ENCODE data around the gene MCIDAS.

The MCIDAS gene

DNA sequence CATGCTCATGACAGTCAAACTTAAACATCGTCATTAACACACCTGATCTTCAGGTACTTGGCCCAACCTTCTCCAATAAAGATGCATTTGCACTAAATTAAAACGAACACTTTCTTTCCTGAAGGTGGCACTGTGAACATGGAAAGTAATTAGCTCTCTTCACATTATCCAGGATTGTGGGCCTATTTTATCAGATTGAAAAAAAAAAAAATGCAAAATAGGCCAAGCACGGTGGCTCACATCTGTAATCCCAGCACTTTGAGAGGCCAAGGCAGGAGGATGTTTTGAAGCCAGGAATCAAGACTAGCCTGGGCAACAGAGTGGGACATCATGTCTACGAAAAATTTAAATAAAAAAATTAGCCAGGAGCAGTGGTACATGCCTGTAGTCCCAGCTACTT is 39.7 kb downstream of the MCIDAS start:
- H3K27ac ChIP-seq (ENCODE audit: low read depth in 2 of 2, low read length in 2 of 2) = no peak overlapping the region
- no peak overlapping the region for H3K9ac ChIP-seq (ENCODE audit: low read depth in 1 of 2, low read length in 2 of 2)
- H3K4me1 ChIP-seq (ENCODE audit: control insufficient read depth in 2 of 2, insufficient read depth in 2 of 2, low read length in 2 of 2) = no peaks in the 10 kb centered on the region
- H3K9me3 ChIP-seq (ENCODE audit: control insufficient read depth in 2 of 2, low read length in 2 of 2) = no peaks in the 10 kb centered on the region
- H3K36me3 ChIP-seq (ENCODE audit: control insufficient read depth in 2 of 2, insufficient read depth in 2 of 2, low read length in 2 of 2) = no peaks in the 10 kb centered on the region
- H3K27me3 ChIP-seq (ENCODE audit: control insufficient read depth in 2 of 2, insufficient read depth in 2 of 2, low read length in 2 of 2) = peaks cover 16 to 18% of the 10 kb centered on the region in 2 donors
- no peak overlapping the region for H3K4me3 ChIP-seq (ENCODE audit: low read length in 2 of 2)

DNA sequence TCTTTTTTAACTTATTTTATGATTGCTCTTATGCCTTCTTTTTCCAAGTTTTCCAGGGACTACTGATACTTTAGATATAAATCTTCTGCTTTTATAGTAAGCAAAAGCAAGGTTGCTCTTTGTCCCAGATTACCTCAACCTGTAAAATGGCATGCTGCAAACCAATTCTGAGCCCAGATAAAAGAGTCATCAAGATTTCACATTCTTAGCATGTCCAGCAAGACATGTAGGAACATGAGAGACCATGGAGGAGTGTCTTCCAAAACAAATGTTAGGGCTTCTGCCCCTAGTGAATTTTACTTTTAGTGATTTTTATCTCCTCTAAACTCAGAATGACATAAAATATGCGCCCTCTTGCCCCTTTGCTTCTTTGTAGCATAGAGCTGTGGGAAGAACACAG is 47.1 kb downstream of the MCIDAS start:
- H3K36me3 ChIP-seq (ENCODE audit: control insufficient read depth in 2 of 2, insufficient read depth in 2 of 2, low read length in 2 of 2) = no peaks in the 10 kb centered on the region
- no peaks in the 10 kb centered on the region for H3K9me3 ChIP-seq (ENCODE audit: control insufficient read depth in 2 of 2, low read length in 2 of 2)
- H3K4me3 ChIP-seq (ENCODE audit: low read length in 2 of 2) = no peak overlapping the region
- H3K27ac ChIP-seq (ENCODE audit: low read depth in 2 of 2, low read length in 2 of 2) = no peak overlapping the region
- H3K4me1 ChIP-seq (ENCODE audit: control insufficient read depth in 2 of 2, insufficient read depth in 2 of 2, low read length in 2 of 2) = peaks cover 4 to 10% of the 10 kb centered on the region in 2 donors
- no peak overlapping the region for H3K9ac ChIP-seq (ENCODE audit: low read depth in 1 of 2, low read length in 2 of 2)
- H3K27me3 ChIP-seq (ENCODE audit: control insufficient read depth in 2 of 2, insufficient read depth in 2 of 2, low read length in 2 of 2) = peaks cover 19 to 25% of the 10 kb centered on the region in 2 donors

DNA sequence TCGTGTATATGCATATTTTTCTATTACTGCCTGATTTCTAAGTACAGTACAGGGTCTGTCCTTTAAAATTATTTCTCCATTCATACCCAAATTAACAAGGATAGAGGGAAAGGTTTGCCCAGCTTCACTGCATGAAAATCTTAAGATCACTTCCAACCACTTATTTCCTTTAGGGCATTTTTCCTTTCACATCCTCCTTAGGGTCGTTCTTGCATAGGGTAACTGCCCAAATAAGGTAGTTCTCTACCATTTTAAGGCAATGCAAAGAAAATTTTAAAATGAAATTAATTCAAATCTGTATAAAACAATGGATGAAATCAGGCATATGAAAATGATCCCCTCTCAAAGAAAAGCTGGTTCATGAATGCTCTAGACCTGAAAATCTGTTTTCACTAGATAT is 50.0 kb downstream of the MCIDAS start:
- Histone ChIP-seq H3K27me3 (ENCODE audit: control insufficient read depth in 2 of 2, insufficient read depth in 2 of 2, low read length in 2 of 2) (peaks cover 30 to 36% of the 10 kb centered on the region in 2 donors), H3K4me1 (ENCODE audit: control insufficient read depth in 2 of 2, insufficient read depth in 2 of 2, low read length in 2 of 2) (peaks cover 18 to 20% of the 10 kb centered on the region in 2 donors), H3K9me3 (ENCODE audit: control insufficient read depth in 2 of 2, low read length in 2 of 2) (no peaks in the 10 kb centered on the region), H3K36me3 (ENCODE audit: control insufficient read depth in 2 of 2, insufficient read depth in 2 of 2, low read length in 2 of 2) (no peaks in the 10 kb centered on the region), H3K9ac (ENCODE audit: low read depth in 1 of 2, low read length in 2 of 2) (peak overlapping the region in 1 of 2 donors; percentile 0), H3K27ac (ENCODE audit: low read depth in 2 of 2, low read length in 2 of 2) (no peak overlapping the region), H3K4me3 (ENCODE audit: low read length in 2 of 2) (no peak overlapping the region)

DNA sequence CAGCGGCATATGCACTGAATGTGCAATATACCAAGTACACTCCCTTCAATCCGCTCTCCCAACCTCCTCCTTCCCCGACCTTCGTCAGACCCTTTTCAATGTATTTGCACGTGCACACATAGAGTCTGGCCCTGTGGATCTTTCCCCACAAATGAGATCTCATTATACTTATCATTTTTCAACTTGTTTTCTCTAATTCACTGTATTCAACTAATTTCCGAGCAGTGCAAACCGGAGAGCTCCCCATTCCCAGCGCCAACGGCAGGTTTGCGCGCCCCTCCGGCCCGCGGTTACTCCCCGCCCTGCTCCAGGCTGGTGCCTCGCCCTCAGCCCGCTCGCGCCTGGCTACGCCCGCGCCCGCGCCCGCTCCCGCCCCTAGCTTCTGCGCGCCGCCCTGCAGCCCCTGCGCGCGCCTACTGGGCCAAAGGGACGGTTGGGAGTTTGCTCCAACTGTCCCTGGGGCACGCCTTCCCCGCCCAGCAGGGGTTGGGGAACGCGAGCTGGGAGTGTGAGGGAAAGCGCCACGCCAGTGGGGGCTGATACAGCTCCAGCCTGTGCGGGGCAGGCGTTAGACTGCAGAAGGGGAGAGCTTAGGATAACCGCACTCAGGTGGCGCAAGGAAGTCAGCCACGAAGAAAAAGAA is 50.8 kb downstream of the MCIDAS start:
- Histone ChIP-seq H3K4me1 (ENCODE audit: control insufficient read depth in 2 of 2, insufficient read depth in 2 of 2, low read length in 2 of 2) (peaks cover 20% of the 10 kb centered on the region in 2 donors), H3K9ac (ENCODE audit: low read depth in 1 of 2, low read length in 2 of 2) (peak overlapping the region in 1 of 2 donors; percentile 0), H3K36me3 (ENCODE audit: control insufficient read depth in 2 of 2, insufficient read depth in 2 of 2, low read length in 2 of 2) (no peaks in the 10 kb centered on the region), H3K4me3 (ENCODE audit: low read length in 2 of 2) (peak overlapping the region; percentile 46 to 68), H3K27ac (ENCODE audit: low read depth in 2 of 2, low read length in 2 of 2) (no peak overlapping the region), H3K9me3 (ENCODE audit: control insufficient read depth in 2 of 2, low read length in 2 of 2) (no peaks in the 10 kb centered on the region), H3K27me3 (ENCODE audit: control insufficient read depth in 2 of 2, insufficient read depth in 2 of 2, low read length in 2 of 2) (peaks cover 27 to 36% of the 10 kb centered on the region in 2 donors)

DNA sequence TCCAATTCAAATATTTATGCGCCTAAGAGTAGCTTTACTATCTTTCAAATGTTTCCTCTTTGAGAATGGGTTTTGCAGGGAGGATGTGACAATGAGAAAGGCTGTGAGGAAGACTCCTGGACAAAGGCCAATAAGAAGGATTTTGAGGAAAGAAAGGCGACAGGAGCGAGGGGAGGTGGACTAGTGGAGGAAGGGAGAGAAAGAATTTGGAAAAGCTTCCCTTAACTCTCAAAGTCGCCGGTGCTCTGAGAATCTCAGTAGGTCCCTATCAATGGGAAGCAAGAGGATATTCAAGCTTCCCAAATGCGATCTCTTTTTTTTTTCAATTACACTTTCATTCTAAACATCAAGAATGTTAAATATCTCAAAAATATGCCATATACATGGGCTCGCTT is 51.3 kb downstream of the MCIDAS start:
- Histone ChIP-seq H3K36me3 (ENCODE audit: control insufficient read depth in 2 of 2, insufficient read depth in 2 of 2, low read length in 2 of 2) (no peaks in the 10 kb centered on the region), H3K4me3 (ENCODE audit: low read length in 2 of 2) (peak overlapping the region; percentile 46 to 51), H3K27me3 (ENCODE audit: control insufficient read depth in 2 of 2, insufficient read depth in 2 of 2, low read length in 2 of 2) (peaks cover 27 to 36% of the 10 kb centered on the region in 2 donors)

DNA sequence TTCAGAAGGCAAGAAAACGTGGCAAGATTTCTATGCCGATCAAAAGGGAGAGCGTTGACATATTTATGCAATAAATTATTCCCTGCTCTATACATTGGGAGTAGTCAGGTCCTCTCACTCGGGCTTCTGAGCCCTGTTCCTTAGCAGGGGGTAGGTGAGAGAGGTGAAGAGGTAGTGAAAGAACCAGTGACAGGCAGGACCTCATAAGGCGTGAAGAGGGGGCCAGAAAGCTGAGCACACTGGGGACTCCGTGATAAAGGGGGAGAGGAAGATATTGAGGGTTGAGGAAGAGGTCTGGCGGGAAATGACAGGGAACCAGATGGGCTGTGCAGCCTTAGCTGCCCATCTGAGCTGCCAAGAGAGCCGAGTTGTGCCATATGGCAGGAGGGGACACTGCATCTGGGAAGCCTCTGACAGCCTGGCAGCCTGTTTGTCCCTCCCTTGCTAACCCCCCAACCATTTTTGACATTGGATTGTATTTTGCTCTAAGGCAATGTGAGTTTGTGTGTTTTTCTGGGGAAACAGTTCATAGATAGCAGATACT is 53.4 kb downstream of the MCIDAS start:
- Histone ChIP-seq H3K27ac (ENCODE audit: low read depth in 2 of 2, low read length in 2 of 2) (no peak overlapping the region), H3K9me3 (ENCODE audit: control insufficient read depth in 2 of 2, low read length in 2 of 2) (no peaks in the 10 kb centered on the region), H3K9ac (ENCODE audit: low read depth in 1 of 2, low read length in 2 of 2) (peak overlapping the region in 1 of 2 donors; percentile 28), H3K4me3 (ENCODE audit: low read length in 2 of 2) (peak overlapping the region; percentile 59 to 75), H3K36me3 (ENCODE audit: control insufficient read depth in 2 of 2, insufficient read depth in 2 of 2, low read length in 2 of 2) (no peaks in the 10 kb centered on the region), H3K4me1 (ENCODE audit: control insufficient read depth in 2 of 2, insufficient read depth in 2 of 2, low read length in 2 of 2) (peaks cover 20% of the 10 kb centered on the region in 2 donors), H3K27me3 (ENCODE audit: control insufficient read depth in 2 of 2, insufficient read depth in 2 of 2, low read length in 2 of 2) (peaks cover 27 to 33% of the 10 kb centered on the region in 2 donors)

More for the DNA sequence above, 51.3 kb downstream of the MCIDAS start:
- H3K4me1 ChIP-seq (ENCODE audit: control insufficient read depth in 2 of 2, insufficient read depth in 2 of 2, low read length in 2 of 2) = peaks cover 20% of the 10 kb centered on the region in 2 donors
- H3K9ac ChIP-seq (ENCODE audit: low read depth in 1 of 2, low read length in 2 of 2) = no peak overlapping the region
- no peak overlapping the region for H3K27ac ChIP-seq (ENCODE audit: low read depth in 2 of 2, low read length in 2 of 2)
- H3K9me3 ChIP-seq (ENCODE audit: control insufficient read depth in 2 of 2, low read length in 2 of 2) = no peaks in the 10 kb centered on the region

DNA sequence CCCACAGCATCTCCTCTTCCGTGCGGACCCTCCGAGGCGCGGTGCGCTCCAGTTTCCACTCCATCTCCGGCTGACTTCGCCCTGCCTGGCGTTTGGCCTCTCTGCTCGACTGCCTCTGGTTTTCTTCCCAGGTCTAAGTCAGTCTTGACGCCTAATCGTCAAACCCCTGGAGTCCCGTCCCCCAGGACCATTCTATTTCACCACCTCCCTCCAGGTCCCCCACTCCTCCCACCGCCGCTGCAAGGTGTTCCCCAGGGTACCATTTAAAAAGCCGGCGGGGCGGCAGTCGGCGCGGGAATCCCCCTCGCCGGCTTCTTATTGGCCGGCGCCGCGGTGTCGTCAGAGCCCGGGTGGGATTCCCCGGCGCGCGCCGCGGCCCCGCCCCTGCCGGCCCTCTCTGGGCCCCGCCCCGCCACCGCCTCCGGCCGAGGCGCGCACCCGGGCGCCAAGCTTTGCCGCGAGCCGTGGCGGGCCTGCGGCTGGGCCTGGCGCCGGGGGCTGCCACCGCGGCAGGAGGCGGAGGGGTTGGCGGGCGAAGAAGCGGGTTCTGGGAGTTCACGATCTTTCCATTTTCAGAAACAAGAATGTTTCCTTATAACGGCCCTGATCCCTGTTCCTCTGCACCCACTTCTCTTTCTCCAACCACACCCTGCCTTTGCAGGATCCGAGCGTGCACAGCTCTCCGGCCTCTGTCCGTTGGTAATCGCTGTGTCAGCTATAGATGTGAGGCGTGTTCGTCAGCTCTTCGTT is 54.0 kb downstream of the MCIDAS start, which contains the start of gene CDC20B:
TSS of gene CDC20B (minus strand) at position 241 of the 750 bp plus-strand sequence. CDS start at position 64, 177 bp downstream.
- Histone ChIP-seq H3K27me3 (ENCODE audit: control insufficient read depth in 2 of 2, insufficient read depth in 2 of 2, low read length in 2 of 2) (peaks cover 28 to 33% of the 10 kb centered on the region in 2 donors), H3K27ac (ENCODE audit: low read depth in 2 of 2, low read length in 2 of 2) (no peak within 1 kb of the TSS)

DNA sequence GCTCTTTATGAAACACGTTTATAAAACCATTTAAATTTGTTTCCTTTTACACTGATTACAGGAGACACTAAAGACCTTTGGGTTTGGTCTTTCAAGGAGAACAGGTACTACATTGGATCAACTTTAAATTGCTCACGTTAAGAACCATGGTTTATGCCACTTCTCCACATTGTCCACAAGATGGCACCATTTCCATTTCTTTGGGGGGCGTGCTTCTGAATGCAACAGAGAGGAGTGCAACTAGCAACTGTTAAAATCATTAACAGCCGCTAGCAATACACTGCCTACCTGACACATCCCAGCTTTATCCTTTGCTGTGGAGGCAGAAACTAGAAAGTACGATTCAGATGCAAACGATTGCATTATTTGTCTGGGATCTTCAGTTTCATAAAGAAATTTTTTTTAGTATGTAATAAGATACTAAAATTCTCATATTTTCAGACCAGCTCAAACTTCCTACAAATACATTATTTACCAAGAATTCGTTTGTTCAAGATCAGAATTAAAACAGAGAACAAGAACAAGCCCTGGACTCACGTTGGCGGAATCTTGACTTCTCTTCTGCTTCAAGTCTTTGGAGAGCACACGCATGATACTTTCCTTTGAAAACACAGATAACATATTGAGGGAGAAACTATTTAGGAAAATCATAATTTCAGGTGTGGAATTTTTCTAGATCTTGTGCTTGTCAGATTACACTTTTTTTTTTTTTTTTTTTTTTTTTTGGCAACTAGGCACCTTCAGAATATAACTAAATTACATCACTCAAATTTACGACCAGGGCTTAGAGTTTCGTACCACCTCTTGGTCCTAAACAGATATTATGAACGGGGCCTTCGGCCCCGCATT is 54.8 kb downstream of the MCIDAS start:
- no peak overlapping the region for H3K27ac ChIP-seq (ENCODE audit: low read depth in 2 of 2, low read length in 2 of 2)
- no peaks in the 10 kb centered on the region for H3K9me3 ChIP-seq (ENCODE audit: control insufficient read depth in 2 of 2, low read length in 2 of 2)
- peak overlapping the region; percentile 64 to 75 for H3K4me3 ChIP-seq (ENCODE audit: low read length in 2 of 2)
- no peaks in the 10 kb centered on the region for H3K36me3 ChIP-seq (ENCODE audit: control insufficient read depth in 2 of 2, insufficient read depth in 2 of 2, low read length in 2 of 2)
- H3K4me1 ChIP-seq (ENCODE audit: control insufficient read depth in 2 of 2, insufficient read depth in 2 of 2, low read length in 2 of 2) = peaks cover 20% of the 10 kb centered on the region in 2 donors
- no peak overlapping the region for H3K9ac ChIP-seq (ENCODE audit: low read depth in 1 of 2, low read length in 2 of 2)
- peaks cover 25 to 30% of the 10 kb centered on the region in 2 donors for H3K27me3 ChIP-seq (ENCODE audit: control insufficient read depth in 2 of 2, insufficient read depth in 2 of 2, low read length in 2 of 2)

More for the DNA sequence above, 54.0 kb downstream of the MCIDAS start, which contains the start of gene CDC20B:
- peak within 1 kb of the TSS; percentile 64 to 75 for H3K4me3 ChIP-seq (ENCODE audit: low read length in 2 of 2)
- peaks cover 20% of the 10 kb centered on the region in 2 donors for H3K4me1 ChIP-seq (ENCODE audit: control insufficient read depth in 2 of 2, insufficient read depth in 2 of 2, low read length in 2 of 2)
- peak within 1 kb of the TSS; percentile 18 to 28 for H3K9ac ChIP-seq (ENCODE audit: low read depth in 1 of 2, low read length in 2 of 2)
- no peaks in the 10 kb centered on the region for H3K36me3 ChIP-seq (ENCODE audit: control insufficient read depth in 2 of 2, insufficient read depth in 2 of 2, low read length in 2 of 2)
- H3K9me3 ChIP-seq (ENCODE audit: control insufficient read depth in 2 of 2, low read length in 2 of 2) = no peaks in the 10 kb centered on the region

DNA sequence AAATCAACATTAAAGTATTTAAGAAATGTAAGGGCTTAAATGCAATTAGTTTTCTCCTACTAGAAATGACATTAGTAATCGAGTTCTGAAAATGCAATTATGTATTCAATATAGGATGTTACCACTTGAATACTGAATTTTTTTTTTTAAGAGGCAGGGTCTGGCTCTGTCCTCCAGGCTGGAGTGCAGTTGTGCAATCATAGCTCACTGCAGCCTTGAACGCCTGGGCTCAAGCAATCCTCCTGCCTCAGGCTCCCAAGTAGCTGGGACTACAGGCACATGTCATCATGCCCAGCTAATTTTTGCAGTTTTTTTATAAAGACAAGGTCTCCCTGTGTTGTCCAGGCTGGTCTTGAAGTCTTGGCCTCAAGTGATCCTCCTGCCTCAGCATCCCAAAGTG is 55.6 kb downstream of the MCIDAS start:
- Histone ChIP-seq H3K36me3 (ENCODE audit: control insufficient read depth in 2 of 2, insufficient read depth in 2 of 2, low read length in 2 of 2) (no peaks in the 10 kb centered on the region), H3K4me3 (ENCODE audit: low read length in 2 of 2) (no peak overlapping the region), H3K27me3 (ENCODE audit: control insufficient read depth in 2 of 2, insufficient read depth in 2 of 2, low read length in 2 of 2) (peaks cover 24 to 30% of the 10 kb centered on the region in 2 donors), H3K9me3 (ENCODE audit: control insufficient read depth in 2 of 2, low read length in 2 of 2) (no peaks in the 10 kb centered on the region), H3K9ac (ENCODE audit: low read depth in 1 of 2, low read length in 2 of 2) (no peak overlapping the region), H3K4me1 (ENCODE audit: control insufficient read depth in 2 of 2, insufficient read depth in 2 of 2, low read length in 2 of 2) (peaks cover 16 to 20% of the 10 kb centered on the region in 2 donors), H3K27ac (ENCODE audit: low read depth in 2 of 2, low read length in 2 of 2) (no peak overlapping the region)

All from mucosa of rectum (tissue), 2 donors.